H1 (cell line): Measurements from ENCODE around the gene CAMTA1. TPM values are rescaled to one million over a fixed set of nuclear protein-coding genes. Genes with fewer than 3 reads are reported as not detected.

Experiments
- ATF3 ChIP-seq: IDR thresholded peaks from 2 replicates; pipeline ENCODE4 v1.6.1; 2011; ENCODE audit warnings: low read depth, mild to moderate bottlenecking, low read length; ENCODE audit not compliant: insufficient read depth
- CBX8 ChIP-seq: fragments of 300-800, 300-1000 bp; sonication (generic); IDR thresholded peaks from 2 replicates; pipeline ENCODE4 v1.7.1; 2016; ENCODE audit warnings: low read depth, low read length, borderline replicate concordance
- CTCF ChIP-seq, 3 experiments: IDR thresholded peaks; 1 replicate in 2 of 3; 2 replicates in 1 of 3; pipeline versions ENCODE4 v1.5.1 to v1.6.1; 2011; ENCODE audit warnings: low read length in 3 of 3, mild to moderate bottlenecking in 3 of 3, inconsistent platforms in 2 of 3, low read depth in 1 of 3, moderate library complexity in 1 of 3; ENCODE audit not compliant: insufficient read depth in 1 of 3; ENCODE audit errors: control extremely low read depth in 1 of 3
- FOSL1 ChIP-seq: IDR thresholded peaks from 2 replicates; pipeline ENCODE4 v1.6.1; 2011; ENCODE audit warnings: mild to moderate bottlenecking, low read depth, low read length, moderate library complexity; ENCODE audit not compliant: insufficient read depth
- MAX ChIP-seq: IDR thresholded peaks from 2 replicates; pipeline ENCODE4 v1.6.1; 2012; ENCODE audit warnings: inconsistent platforms
- SP4 ChIP-seq: IDR thresholded peaks from 2 replicates; pipeline ENCODE4 v1.6.1; 2012; ENCODE audit warnings: low read length, inconsistent platforms
- TBP ChIP-seq: IDR thresholded peaks from 2 replicates; pipeline ENCODE4 v1.6.1; 2011; ENCODE audit warnings: low read depth, low read length, improper control_type of control experiment
- polyA plus RNA-seq, 7 experiments: library from polyadenylated mRNA; depleted of rRNA in 3 of 7; stranded (reverse) in 5 of 7; unstranded in 2 of 7; fragments of >200 nt in 5 of 7; fragments of 200-250 nt in 2 of 7; gene quantifications; 1 replicate in 5 of 7; 2 replicates in 1 of 7; 4 replicates in 1 of 7; pipeline versions ENCODE4 v1.2.1 to v1.2.3, GENCODE V29; 2011 to 2013; ENCODE audit warnings: missing spikeins in 2 of 7, mixed read lengths in 2 of 7
- total RNA-seq: library from RNA; stranded (reverse); fragmentation: NEBNext Ultra II Directional; extraction: Animal tissue kit (Norgen Biotek cat#: 25700); gene quantifications from 2 replicates; pipeline ENCODE4 v1.2.1, GENCODE V29; 2021

The CAMTA1 gene
- total and polyA plus RNA-seq, 2 of the 8 experiments (the other 6 are each of a cell fraction or from before 2014, with no cell fraction given): 65.0 to 119 TPM

GRCh38 chr1:7579831-7580804 is 794.9 kb downstream of the CAMTA1 start (continued):
- no peak for TF ChIP-seq CTCF (IDR thresholded peaks at IDR 0.05; ENCODE audit: control extremely low read depth in 1 of 3, insufficient read depth in 1 of 3, low read depth in 1 of 3, low read length in 3 of 3)
- no peak for TF ChIP-seq CBX8
- no peak for TF ChIP-seq TBP
- TF ChIP-seq ATF3: no peak
- TF ChIP-seq FOSL1: no peak
- TF ChIP-seq SP4: no peak
- no peak for TF ChIP-seq MAX
